ENCODE results near the gene CD276.
"Not testable (repeated sequence)": the region's sequence is repeated elsewhere in the genome, so short reads cannot be mapped to it uniquely, and the experiment has no call there.

The CD276 gene

GRCh38 chr15:73684581-73685455 is 635 bp downstream of the CD276 start:
- no peak for DNase-seq

DNA sequence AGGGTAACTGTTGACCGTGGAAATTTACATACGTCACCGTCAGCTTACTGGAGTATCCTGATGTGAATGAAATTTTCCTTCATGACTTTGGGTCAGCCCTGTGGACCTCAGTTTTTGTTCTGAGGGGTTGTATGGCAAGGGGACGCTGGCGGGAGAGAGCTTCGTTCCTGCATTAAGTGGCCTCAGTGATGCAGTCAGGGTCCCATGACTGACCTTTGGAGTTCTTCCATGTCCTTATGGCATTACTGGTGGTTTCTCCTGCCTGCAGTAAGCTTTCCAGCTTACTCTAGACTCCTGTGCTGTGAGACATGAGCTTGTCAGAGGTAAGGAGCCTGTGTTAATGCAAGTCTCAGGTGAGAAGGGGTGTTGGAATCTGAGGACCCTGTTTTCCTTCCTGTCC is 1.8 kb downstream of the CD276 start:
- no peak for DNase-seq

- DNase-seq, result peak; percentile 65
Measured at GRCh38 chr15:73686781-73687256, 2.6 kb downstream of the CD276 start.

GRCh38 chr15:73687351-73687750 is 3.2 kb downstream of the CD276 start:
- DNase-seq, result no peak

DNA sequence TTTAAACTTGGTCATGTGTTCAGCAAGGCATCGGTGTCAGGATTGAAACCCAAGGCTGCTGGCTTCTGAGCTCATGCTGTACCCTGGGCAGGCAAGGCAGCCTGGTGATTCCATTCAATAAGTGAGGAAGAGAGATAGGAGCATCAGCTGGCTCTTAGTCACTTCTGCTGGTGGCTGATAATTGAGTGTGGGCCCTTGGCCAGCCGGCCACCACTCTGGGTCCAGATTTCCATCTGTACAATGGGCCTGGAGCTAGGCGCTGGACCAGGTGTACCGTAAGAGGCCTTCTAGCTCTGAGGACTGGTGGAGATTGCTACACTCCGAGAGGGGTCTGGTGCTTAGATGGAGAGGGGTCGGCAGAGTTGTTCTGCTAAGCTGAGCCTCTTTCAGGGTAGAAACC is 4.3 kb downstream of the CD276 start:
- no peak for DNase-seq

- DNase-seq, result peak; percentile 12
Measured at GRCh38 chr15:73691396-73691795, 7.2 kb downstream of the CD276 start.

- DNase-seq, result peak; percentile 39
Measured at GRCh38 chr15:73694419-73694818, 10.2 kb downstream of the CD276 start.

DNA sequence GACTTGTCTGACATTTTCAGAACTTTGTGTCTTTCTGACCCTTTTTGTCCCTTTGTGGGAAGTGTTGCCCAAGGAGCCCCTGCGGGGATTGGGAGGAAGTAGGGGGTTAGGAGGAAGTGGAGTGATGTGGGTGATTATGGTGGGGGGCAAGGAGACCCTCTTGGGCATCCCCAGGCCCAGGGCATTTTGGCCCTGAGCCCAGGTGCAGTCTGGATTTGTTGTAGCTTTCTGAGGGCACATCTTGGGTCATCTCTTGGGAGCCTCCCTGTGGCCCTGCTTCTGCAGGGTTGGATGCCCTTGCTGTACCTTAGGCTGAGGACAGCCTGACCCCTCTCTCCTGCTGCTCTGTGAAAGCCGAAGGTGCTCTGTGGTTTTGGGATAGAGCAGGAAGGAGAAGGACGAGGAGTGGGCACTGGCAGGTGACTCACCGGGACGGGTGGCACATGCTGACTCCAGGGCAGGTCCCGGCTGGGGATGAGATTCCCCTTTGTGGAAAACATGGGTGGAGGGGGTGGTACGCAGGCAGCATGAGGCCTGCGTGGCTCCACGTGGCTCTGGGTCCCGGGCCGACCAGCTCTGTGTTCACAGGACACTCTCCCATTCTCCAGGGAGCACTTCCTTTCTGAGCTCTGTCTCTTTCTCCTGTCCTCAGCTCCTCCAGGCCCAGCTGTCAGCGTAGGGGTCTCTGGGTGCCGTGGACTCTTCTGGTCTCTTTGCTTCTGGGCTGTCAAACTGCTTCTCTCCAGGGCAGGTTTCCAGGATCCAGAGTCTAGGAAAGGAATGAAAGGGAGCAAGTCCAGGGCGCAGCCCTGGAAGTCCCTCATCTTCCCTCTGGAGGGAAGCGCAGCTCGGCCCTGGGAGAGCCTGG is 11.8 kb downstream of the CD276 start:
- no peak for DNase-seq

GRCh38 chr15:73696641-73697001 is 12.4 kb downstream of the CD276 start:
- DNase-seq, result no peak

DNA sequence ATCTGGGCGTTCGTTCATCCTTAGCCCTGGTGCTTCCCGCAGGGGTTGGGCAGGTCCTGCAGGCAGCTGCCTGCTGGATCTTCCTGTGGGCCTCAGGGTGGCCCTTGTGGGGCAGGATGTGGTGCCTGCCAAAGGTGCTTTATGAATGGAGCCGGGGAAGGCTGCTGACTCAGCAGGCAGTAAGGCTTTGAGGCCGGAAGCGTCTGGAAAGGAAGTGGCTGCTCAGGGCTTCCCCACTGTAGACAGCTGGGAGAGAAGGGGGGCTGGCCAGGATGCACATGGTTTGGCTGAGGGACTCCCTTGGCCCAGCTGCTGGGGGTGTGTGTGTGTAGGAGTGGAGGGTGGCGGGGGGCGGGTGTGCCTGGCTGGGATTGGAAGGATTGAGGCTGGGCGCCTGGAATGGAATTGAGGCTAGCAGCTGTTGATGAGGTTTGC is 12.9 kb downstream of the CD276 start:
- peak; percentile 93 for DNase-seq

DNA sequence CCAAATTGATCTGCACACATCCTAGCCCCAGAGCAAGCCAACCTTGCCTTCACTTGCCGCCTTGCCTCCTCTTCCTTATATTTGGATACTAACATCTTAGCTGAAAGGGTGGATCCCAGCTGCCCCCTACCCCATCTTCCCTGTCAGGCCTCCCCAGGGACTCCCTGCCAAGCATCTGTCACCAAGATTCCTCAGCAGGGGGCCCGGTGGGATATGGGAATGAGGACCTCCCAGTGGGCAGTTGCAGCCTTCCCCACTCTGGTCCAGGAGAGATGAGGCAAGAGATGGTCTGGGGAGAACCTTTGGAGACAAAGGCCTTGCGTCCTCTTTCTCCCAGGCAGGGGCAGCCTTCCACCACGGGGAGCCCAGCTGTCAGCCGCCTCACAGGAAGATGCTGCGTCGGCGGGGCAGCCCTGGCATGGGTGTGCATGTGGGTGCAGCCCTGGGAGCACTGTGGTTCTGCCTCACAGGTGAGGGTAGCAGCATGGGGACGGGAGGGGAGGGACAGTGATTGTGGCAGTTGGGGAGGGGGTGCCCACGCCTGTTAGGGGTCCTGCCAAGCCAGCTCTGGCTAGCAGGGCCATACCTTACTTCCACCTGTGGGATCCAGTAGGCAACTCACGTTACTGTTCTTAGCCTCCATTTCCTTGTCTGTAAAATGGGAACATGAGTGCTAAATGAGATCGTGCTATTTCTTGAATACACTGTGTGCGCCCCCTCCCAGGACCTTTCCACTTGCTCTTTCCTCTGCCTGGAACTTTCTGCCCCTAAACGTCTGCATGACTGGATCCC is 15.3 kb downstream of the CD276 start:
- no peak for DNase-seq

DNA sequence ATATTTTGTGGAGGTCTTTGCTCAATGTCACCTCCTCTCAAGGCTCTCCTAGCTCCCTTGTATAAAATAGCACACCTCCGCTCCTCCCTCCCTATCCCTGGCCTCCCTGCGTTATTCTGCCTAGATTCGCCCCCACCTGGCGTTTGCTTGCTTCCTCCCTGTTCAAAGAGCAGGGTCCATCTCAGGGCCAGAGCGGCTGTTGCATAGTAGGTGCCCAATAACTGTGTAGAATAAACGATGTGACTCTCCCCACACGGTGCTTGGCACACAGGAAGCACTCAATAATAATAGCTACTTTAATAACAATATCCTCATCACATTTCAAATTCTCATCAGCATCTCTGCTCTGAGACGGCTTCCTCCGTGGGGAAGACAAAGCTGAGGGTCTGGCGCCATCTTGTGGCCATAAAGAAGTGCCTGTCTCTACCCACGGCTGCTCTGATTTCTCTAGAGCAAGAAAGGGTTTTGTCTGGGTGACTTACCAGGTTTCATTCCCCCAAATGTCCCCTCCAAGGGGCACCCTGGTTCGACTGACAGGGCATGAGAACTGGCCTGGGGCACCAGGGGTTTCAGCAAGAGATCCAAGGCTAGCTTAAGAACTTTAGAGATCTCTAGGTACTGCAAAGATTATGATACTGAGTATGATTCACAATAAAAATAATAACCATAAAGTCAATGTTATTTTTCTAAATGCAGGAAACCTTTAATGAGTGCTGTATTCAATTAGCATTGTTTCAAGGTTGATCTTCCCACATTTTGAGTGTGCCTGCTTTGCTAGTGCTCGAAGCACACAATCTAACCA is 16.1 kb downstream of the CD276 start:
- DNase-seq, result peak; percentile 70

DNA sequence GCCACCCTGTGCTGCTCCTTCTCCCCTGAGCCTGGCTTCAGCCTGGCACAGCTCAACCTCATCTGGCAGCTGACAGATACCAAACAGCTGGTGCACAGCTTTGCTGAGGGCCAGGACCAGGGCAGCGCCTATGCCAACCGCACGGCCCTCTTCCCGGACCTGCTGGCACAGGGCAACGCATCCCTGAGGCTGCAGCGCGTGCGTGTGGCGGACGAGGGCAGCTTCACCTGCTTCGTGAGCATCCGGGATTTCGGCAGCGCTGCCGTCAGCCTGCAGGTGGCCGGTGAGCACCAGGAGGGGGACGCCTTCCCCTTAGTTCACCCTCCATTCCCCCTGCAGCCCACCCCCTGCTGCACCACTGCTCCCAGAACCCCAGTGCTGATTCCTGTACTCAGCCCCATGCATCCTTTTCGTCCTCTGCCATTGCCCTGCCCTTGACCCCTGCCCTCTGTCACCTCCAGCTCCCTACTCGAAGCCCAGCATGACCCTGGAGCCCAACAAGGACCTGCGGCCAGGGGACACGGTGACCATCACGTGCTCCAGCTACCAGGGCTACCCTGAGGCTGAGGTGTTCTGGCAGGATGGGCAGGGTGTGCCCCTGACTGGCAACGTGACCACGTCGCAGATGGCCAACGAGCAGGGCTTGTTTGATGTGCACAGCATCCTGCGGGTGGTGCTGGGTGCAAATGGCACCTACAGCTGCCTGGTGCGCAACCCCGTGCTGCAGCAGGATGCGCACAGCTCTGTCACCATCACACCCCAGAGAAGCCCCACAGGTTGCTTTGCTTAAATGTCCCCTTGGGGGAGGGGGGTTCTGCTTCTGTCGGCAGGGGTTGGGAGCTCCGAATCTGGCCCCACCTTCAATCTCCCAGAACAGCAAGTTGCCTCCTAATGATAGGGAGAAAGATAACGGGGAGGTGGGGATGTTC is 18.4 kb downstream of the CD276 start:
- DNase-seq, result not testable (repeated sequence)

DNA sequence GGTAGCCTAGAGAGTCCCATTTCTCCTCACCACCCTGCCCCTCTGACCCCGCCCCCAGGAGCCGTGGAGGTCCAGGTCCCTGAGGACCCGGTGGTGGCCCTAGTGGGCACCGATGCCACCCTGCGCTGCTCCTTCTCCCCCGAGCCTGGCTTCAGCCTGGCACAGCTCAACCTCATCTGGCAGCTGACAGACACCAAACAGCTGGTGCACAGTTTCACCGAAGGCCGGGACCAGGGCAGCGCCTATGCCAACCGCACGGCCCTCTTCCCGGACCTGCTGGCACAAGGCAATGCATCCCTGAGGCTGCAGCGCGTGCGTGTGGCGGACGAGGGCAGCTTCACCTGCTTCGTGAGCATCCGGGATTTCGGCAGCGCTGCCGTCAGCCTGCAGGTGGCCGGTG is 19.4 kb downstream of the CD276 start:
- DNase-seq, result not testable (repeated sequence)

- not testable (repeated sequence) for DNase-seq
Measured at GRCh38 chr15:73704142-73704868, 20.1 kb downstream of the CD276 start.

GRCh38 chr15:73704869-73705645 is 20.9 kb downstream of the CD276 start:
- peak; percentile 39 for DNase-seq

DNA sequence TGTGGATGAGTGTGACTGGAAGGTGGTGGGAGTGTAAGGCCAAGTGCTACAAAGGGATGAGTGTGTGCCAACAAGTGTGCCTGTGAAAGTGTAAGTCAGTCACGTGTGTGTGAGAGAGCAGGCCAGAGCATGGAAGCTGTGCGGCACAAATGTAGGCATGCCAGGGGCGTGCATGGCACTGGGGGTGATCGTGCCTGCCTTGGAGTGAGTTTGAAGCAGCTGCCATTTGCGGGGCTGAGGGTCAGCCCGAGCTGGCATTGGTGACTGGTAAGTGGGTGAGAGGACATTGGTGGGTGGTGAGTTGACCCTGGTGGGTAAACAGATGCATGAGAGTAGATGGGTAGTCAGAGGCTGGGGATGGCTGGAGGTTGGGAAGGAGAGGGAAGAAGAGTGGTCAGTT is 24.5 kb downstream of the CD276 start:
- no peak for DNase-seq

DNA sequence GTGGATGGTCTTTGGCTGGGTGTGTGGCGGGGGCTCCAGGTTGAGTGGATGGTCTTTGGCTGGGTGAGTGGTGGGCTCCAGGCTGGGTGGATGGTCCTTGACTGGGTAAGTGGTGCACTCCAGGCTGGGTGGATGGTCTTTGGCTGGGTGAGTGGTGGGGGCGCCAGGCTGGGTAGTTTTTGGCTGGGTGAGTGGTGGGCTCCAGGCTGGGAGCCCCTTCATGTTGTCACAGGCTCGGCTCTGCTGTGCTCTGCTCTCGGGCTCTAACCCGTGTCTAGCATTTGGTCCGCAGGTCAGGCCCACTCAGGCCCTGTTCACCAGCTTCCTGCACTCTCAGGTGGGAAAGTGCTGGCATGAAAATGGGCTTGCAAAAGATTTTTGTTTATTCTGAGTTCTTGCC is 25.1 kb downstream of the CD276 start:
- no peak for DNase-seq

GRCh38 chr15:73709686-73710085 is 25.5 kb downstream of the CD276 start:
- no peak for DNase-seq

All from MV-4-11 (cell line).